GM12878 (cell line): ENCODE measurements around the gene DPF3. TPM values are rescaled to one million over a fixed set of nuclear protein-coding genes. Genes with fewer than 3 reads are reported as not detected.

Experiments
- ATAC-seq: fragments of 200-7000 bp; cut with Tn5 transposase; 3 replicates; pipeline ENCODE4 v1.9.1; 2020; ENCODE audit warnings: mild to moderate bottlenecking, moderate library complexity
- BruUV-seq: library from RNA; stranded (reverse); fragments of 400-500 nt; replicated peaks from 2 replicates; lab custom pipeline; 2021; lab: Mats Ljungman, UMichigan
- CTCF ChIA-PET: fragments of 300-600 bp; sonication (Branson Sonifier 250); formaldehyde crosslinking; extraction: SDS; loops from one replicate; lab custom pipeline; 2021; ENCODE audit warnings: inconsistent platforms; lab: Yijun Ruan, JAX
- POLR2A ChIA-PET: fragments of 350-600 bp; formaldehyde crosslinking; extraction: SDS; loops from one replicate; lab custom pipeline; 2021; ENCODE audit warnings: inconsistent platforms; lab: Charles Lee
- RAD21 ChIA-PET: fragments of 300-600 bp; sonication (Branson Sonifier 250); formaldehyde crosslinking; loops from one replicate; lab custom pipeline; 2023; ENCODE audit warnings: antibody characterized with exemption; ENCODE audit not compliant: unreplicated experiment; lab: Charles Lee
- SMC1A ChIA-PET: fragments of 300-600 bp; sonication (Branson Sonifier 250); formaldehyde crosslinking; loops from one replicate; lab custom pipeline; 2023; ENCODE audit not compliant: unreplicated experiment, uncharacterized antibody; lab: Charles Lee
- DNase-seq: peaks from one replicate; pipeline ENCODE4 v3.0.0-alpha.2; 2011; ENCODE audit warnings: low read depth, low spot score
- FAIRE-seq: peaks from 3 replicates; lab custom pipeline; 2011; peaks lifted over from hg19 to GRCh38; lab: Jason Lieb, UNC
- H2AFZ ChIP-seq: 2 replicates; pipeline ENCODE4 v1.6.0; 2011; ENCODE audit warnings: low read depth, low read length, control low read depth; ENCODE audit not compliant: control insufficient read depth
- H3K27ac ChIP-seq: 2 replicates; pipeline ENCODE4 v1.5.1; 2011; ENCODE audit warnings: control low read depth; ENCODE audit not compliant: control insufficient read depth, insufficient read depth
- H3K27me3 ChIP-seq, 2 experiments: replicated peaks in 1 of 2; 2 replicates each; pipeline versions ENCODE4 v1.6.0 to v1.6.1; 2011; ENCODE audit warnings: low read length in 1 of 2; ENCODE audit not compliant: control insufficient read depth in 2 of 2, insufficient read depth in 2 of 2
- H3K36me3 ChIP-seq, 2 experiments: 2 replicates each; pipeline ENCODE4 v1.5.1; 2011; ENCODE audit warnings: low read length in 1 of 2; ENCODE audit not compliant: control insufficient read depth in 2 of 2, insufficient read depth in 2 of 2
- H3K4me1 ChIP-seq: 2 replicates; pipeline ENCODE4 v1.6.1; 2011; ENCODE audit warnings: mild to moderate bottlenecking, low read length, moderate library complexity, mixed read lengths; ENCODE audit not compliant: control insufficient read depth, insufficient read depth
- H3K4me2 ChIP-seq: 2 replicates; pipeline ENCODE4 v1.6.0; 2011; ENCODE audit warnings: control low read depth; ENCODE audit not compliant: control insufficient read depth, insufficient read depth
- H3K4me3 ChIP-seq: fragments of 200-600 bp; sonication (generic); 2 replicates; pipeline ENCODE4 v1.5.1; 2016
- H3K79me2 ChIP-seq: 2 replicates; pipeline ENCODE4 v1.6.0; 2011; ENCODE audit warnings: low read length; ENCODE audit not compliant: control insufficient read depth, insufficient read depth
- H3K9ac ChIP-seq: 2 replicates; pipeline ENCODE4 v1.8.0; 2011; ENCODE audit warnings: low read length, control low read depth, mixed read lengths; ENCODE audit not compliant: control insufficient read depth, insufficient read depth
- H3K9me3 ChIP-seq: replicated peaks from 3 replicates; pipeline ENCODE4 v1.5.1; 2011; ENCODE audit warnings: mild to moderate bottlenecking, low read length; ENCODE audit not compliant: control insufficient read depth, insufficient read depth
- H4K20me1 ChIP-seq: 2 replicates; pipeline ENCODE4 v1.6.0; 2011; ENCODE audit not compliant: control insufficient read depth, insufficient read depth
- CEBPB ChIP-seq, 2 experiments: fragments of 150-350 bp in 1 of 2; IDR thresholded peaks; 2 replicates each; pipeline ENCODE4 v1.6.1; 2012 to 2014; ENCODE audit warnings: low read depth in 2 of 2, low read length in 2 of 2, borderline replicate concordance in 1 of 2, inconsistent platforms in 1 of 2
- E2F4 ChIP-seq: IDR thresholded peaks from 2 replicates; pipeline ENCODE4 v1.6.1; 2012; ENCODE audit warnings: low read depth, low read length, improper control_type of control experiment
- EZH2 ChIP-seq: IDR thresholded peaks from 2 replicates; pipeline ENCODE4 v1.6.1; 2012; ENCODE audit warnings: low read depth, mild to moderate bottlenecking, control low read depth, inconsistent platforms, low read length, borderline replicate concordance; ENCODE audit not compliant: control insufficient read depth
- GABPA ChIP-seq: IDR thresholded peaks from 2 replicates; pipeline ENCODE4 v1.6.1; 2014; ENCODE audit warnings: antibody characterized with exemption, low read depth, mild to moderate bottlenecking, inconsistent platforms
- HSF1 ChIP-seq: fragments of 150-350 bp; IDR thresholded peaks from 2 replicates; pipeline ENCODE4 v1.6.1; 2014; ENCODE audit warnings: mild to moderate bottlenecking, low read depth, low read length
- NR2F1 ChIP-seq: fragments of 450-650 bp; conservative IDR thresholded peaks from 2 replicates; pipeline ENCODE4 v1.6.1; 2017; ENCODE audit warnings: mild to moderate bottlenecking
- PAX5 ChIP-seq: IDR thresholded peaks from 2 replicates; pipeline ENCODE4 v1.6.1; 2011; ENCODE audit warnings: low read depth, low read length, borderline replicate concordance
- RFX5 ChIP-seq: IDR thresholded peaks from 2 replicates; pipeline ENCODE4 v1.6.1; 2011; ENCODE audit warnings: low read depth, low read length, improper control_type of control experiment
- RUNX3 ChIP-seq: IDR thresholded peaks from 2 replicates; pipeline ENCODE4 v1.6.1; 2012; ENCODE audit warnings: low read length, inconsistent platforms
- SIX5 ChIP-seq: IDR thresholded peaks from 2 replicates; pipeline ENCODE4 v1.6.1; 2011; ENCODE audit warnings: mild to moderate bottlenecking, low read depth, low read length, moderate library complexity; ENCODE audit not compliant: severe bottlenecking
- TCF3 ChIP-seq: IDR thresholded peaks from 2 replicates; pipeline ENCODE4 v1.6.1; 2012; ENCODE audit warnings: low read depth, mild to moderate bottlenecking, low read length, borderline replicate concordance; ENCODE audit not compliant: insufficient read depth
- ZSCAN29 ChIP-seq: fragments of 450-650 bp; IDR thresholded peaks from 2 replicates; pipeline ENCODE4 v1.6.1; 2017; ENCODE audit warnings: mild to moderate bottlenecking, moderate library complexity
- WGBS: methylation state at CpG from one replicate; pipeline ENCODE4 v1.1.6; 2016; ENCODE audit warnings: low lambda C conversion rate; ENCODE audit not compliant: insufficient replicate concordance, insufficient coverage; ENCODE audit errors: missing lambda C conversion rate; 5-methylcytosine and 5-hydroxymethylcytosine counted together
- in situ Hi-C: fragments of 300-500 bp; cut with MboI; formaldehyde crosslinking; loops from 9 replicates; pipeline ENCODE4 v1.14.3; 2018; ENCODE audit warnings: mixed read lengths
- intact Hi-C: fragments of 100-400 bp; cut with micrococcal nuclease; formaldehyde crosslinking; loops from one replicate; pipeline ENCODE4 v1.14.2; 2022; ENCODE audit not compliant: unreplicated experiment
- polyA plus RNA-seq, 11 experiments: library from polyadenylated mRNA; depleted of rRNA in 4 of 11; unstranded in 6 of 11; stranded (reverse) in 5 of 11; fragments of >200 nt; fragmentation: Nextera tagmentation in 4 of 11; fragmentation: Illumina TruSeq in 1 of 11; extraction: Ambion mirVana in 4 of 11; extraction: Trizol in 1 of 11; gene quantifications; 1 replicate in 1 of 11; 2 replicates in 10 of 11; pipeline versions ENCODE4 v1.2.1 to v1.2.3, GENCODE V29; 2011 to 2016; ENCODE audit warnings: inconsistent platforms in 2 of 11, missing spikeins in 2 of 11, low read depth in 1 of 11
- total RNA-seq, 4 experiments: library from RNA; depleted of rRNA in 3 of 4; stranded (reverse); fragments of >200 nt in 3 of 4; fragmentation: Illumina TruSeq in 1 of 4; extraction: Trizol in 1 of 4; gene quantifications; 2 replicates each; pipeline versions ENCODE4 v1.2.1 to v1.2.3, GENCODE V29; 2013 to 2021
- TF ChIP-seq, protein P1 (sequence below): fragments of 450-650 bp; IDR thresholded peaks from 2 replicates; pipeline ENCODE4 v1.6.1; 2017; ENCODE audit warnings: mild to moderate bottlenecking
- TF ChIP-seq, protein P2 (sequence below), 3 experiments: IDR thresholded peaks in 2 of 3; conservative IDR thresholded peaks in 1 of 3; 2 replicates each; pipeline ENCODE4 v1.5.1; 2011; ENCODE audit warnings: low read depth in 3 of 3, low read length in 3 of 3, mild to moderate bottlenecking in 3 of 3, control low read depth in 2 of 3, moderate library complexity in 2 of 3, inconsistent platforms in 1 of 3, mixed read lengths in 1 of 3; ENCODE audit not compliant: control insufficient read depth in 2 of 3, insufficient read depth in 1 of 3; ENCODE audit errors: extremely low read depth in 1 of 3

The DPF3 gene
- total and polyA plus RNA-seq, 10 of the 15 experiments (the other 5 are each of a cell fraction or from before 2014, with no cell fraction given) = 0.69 to 8.0 (median 2.2) TPM

DNA sequence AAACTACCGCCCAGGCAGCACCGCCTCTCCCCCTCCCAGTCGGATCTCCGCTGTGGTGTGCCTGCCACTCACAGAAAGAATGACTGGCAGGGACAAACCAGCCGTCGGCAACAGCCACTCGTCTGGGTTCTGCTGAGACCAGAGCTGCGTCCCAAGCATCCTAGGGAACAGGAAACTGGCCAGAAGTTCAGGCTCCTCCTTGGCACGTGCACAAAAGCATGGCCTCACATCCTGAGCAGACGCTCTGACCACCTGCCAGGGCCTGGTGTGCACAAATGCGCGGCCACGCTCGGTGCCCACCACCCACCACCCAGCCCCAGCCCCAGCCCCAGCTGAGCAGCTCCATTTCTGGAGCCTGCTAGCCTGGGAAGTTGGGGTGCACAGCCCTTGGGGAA lies 214.8 kb downstream of the DPF3 start (continued):
- TF ChIP-seq EZH2 (no peak), NR2F1 (no peak), HSF1 (no peak), SIX5 (no peak), ZSCAN29 (no peak), TCF3 (no peak)
- TF ChIP-seq, protein P1, sequence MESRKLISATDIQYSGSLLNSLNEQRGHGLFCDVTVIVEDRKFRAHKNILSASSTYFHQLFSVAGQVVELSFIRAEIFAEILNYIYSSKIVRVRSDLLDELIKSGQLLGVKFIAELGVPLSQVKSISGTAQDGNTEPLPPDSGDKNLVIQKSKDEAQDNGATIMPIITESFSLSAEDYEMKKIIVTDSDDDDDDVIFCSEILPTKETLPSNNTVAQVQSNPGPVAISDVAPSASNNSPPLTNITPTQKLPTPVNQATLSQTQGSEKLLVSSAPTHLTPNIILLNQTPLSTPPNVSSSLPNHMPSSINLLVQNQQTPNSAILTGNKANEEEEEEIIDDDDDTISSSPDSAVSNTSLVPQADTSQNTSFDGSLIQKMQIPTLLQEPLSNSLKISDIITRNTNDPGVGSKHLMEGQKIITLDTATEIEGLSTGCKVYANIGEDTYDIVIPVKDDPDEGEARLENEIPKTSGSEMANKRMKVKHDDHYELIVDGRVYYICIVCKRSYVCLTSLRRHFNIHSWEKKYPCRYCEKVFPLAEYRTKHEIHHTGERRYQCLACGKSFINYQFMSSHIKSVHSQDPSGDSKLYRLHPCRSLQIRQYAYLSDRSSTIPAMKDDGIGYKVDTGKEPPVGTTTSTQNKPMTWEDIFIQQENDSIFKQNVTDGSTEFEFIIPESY = no peak
- TF ChIP-seq, all 136 proteins: peak for 0

GRCh38 chr14:72678356-72678755 lies 215.5 kb downstream of the DPF3 start:
- SMC1A ChIA-PET = interaction anchor here (1.2 kb wide), 1 partner anchor 75 kb away, joined by 3 read pairs; no protein-coding TSS in a partner anchor
- Histone ChIP-seq H3K9me3 (no peaks in the 10 kb centered on the region; the same call in 2 of the 3 replicates), H2AFZ (no peak overlapping the region), H3K4me1 (peaks cover 17% of the 10 kb centered on the region), H3K27me3 (no peaks in the 10 kb centered on the region; a peak in 1 of 4 replicates), H3K4me3 (no peak overlapping the region), H3K27ac (no peak overlapping the region), H4K20me1 (no peaks in the 10 kb centered on the region), H3K79me2 (no peaks in the 10 kb centered on the region), H3K4me2 (no peak overlapping the region), H3K36me3 (no peaks in the 10 kb centered on the region), H3K9ac (no peak overlapping the region)
- BruUV-seq = no TSS peak
- intact Hi-C loops (no loop called here), in situ Hi-C loops (no loop called here)
- POLR2A ChIA-PET = no interaction called here
- CTCF ChIA-PET = interaction anchor here (0.5 to 1.5 kb wide), 3 partner anchors 17 to 374 kb away, joined by 3 read pairs; no protein-coding TSS in a partner anchor
- 86% methylated on average over 5 of the region's 5 CpGs for WGBS
- RAD21 ChIA-PET = no interaction called here
- FAIRE-seq = no peak
- no peak for DNase-seq
- no peak for ATAC-seq
- TF ChIP-seq RFX5 = no peak
- TF ChIP-seq HSF1 = no peak
- TF ChIP-seq RUNX3 = no peak
- no peak for TF ChIP-seq GABPA
- TF ChIP-seq CEBPB (IDR thresholded peaks at IDR 0.05; ENCODE audit: borderline replicate concordance in 1 of 2, low read depth in 2 of 2, low read length in 2 of 2) = no peak
- TF ChIP-seq, protein P2, sequence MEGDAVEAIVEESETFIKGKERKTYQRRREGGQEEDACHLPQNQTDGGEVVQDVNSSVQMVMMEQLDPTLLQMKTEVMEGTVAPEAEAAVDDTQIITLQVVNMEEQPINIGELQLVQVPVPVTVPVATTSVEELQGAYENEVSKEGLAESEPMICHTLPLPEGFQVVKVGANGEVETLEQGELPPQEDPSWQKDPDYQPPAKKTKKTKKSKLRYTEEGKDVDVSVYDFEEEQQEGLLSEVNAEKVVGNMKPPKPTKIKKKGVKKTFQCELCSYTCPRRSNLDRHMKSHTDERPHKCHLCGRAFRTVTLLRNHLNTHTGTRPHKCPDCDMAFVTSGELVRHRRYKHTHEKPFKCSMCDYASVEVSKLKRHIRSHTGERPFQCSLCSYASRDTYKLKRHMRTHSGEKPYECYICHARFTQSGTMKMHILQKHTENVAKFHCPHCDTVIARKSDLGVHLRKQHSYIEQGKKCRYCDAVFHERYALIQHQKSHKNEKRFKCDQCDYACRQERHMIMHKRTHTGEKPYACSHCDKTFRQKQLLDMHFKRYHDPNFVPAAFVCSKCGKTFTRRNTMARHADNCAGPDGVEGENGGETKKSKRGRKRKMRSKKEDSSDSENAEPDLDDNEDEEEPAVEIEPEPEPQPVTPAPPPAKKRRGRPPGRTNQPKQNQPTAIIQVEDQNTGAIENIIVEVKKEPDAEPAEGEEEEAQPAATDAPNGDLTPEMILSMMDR (IDR thresholded peaks at IDR 0.05 in 2 of 3, conservative IDR thresholded peaks at IDR 0.05 in 1 of 3; ENCODE audit: control insufficient read depth in 2 of 3, extremely low read depth in 1 of 3, insufficient read depth in 1 of 3, low read depth in 3 of 3, low read length in 3 of 3) = no peak
- no peak for TF ChIP-seq PAX5
- TF ChIP-seq E2F4 = no peak
- no peak for TF ChIP-seq EZH2
